Omental fat pad (tissue), 4 donors: ENCODE data around the gene RBMS3. TPM values are rescaled to one million over a fixed set of nuclear protein-coding genes. Genes with fewer than 3 reads are reported as not detected.

Experiments used
- ATAC-seq: fragments of 150-250 bp; one replicate; pipeline ENCODE4 v1.9.1; 2016; ENCODE audit warnings: mild to moderate bottlenecking, moderate library complexity; ENCODE audit not compliant: low FRiP score
- DNase-seq: peaks from one replicate; pipeline ENCODE4 v3.0.0-alpha.2; 2019; ENCODE audit warnings: low spot score
- CTCF ChIP-seq, 3 donors: fragments of 450-650 bp; IDR thresholded peaks; one replicate each; pipeline ENCODE4 v1.5.1; 2016 to 2017; ENCODE audit warnings: antibody characterized with exemption in 3 of 3, mild to moderate bottlenecking in 3 of 3, moderate library complexity in 2 of 3
- total RNA-seq, 4 donors: library from RNA; depleted of rRNA; stranded (reverse); fragments of >200 nt; gene quantifications; one replicate each; pipeline ENCODE4 v1.1.0, GENCODE V29; 2016

The RBMS3 gene
- total RNA-seq, 4 donors from 2014 or later, result 61.5 to 185 (median 120) TPM

- ATAC-seq (no peak), DNase-seq (no peak)
- no peak for TF ChIP-seq CTCF (IDR thresholded peaks at IDR 0.05)
Observed at GRCh38 chr3:29932696-29933325, 651.9 kb downstream of the RBMS3 start.

GRCh38 chr3:29933802-29934490 lies 653.1 kb downstream of the RBMS3 start:
- no peak for ATAC-seq
- TF ChIP-seq CTCF (IDR thresholded peaks at IDR 0.05), result no peak
- DNase-seq, result no peak

- DNase-seq (no peak), ATAC-seq (no peak)
- TF ChIP-seq CTCF (IDR thresholded peaks at IDR 0.05), result no peak
Observed at GRCh38 chr3:29934751-29935150, 653.9 kb downstream of the RBMS3 start.

- TF ChIP-seq CTCF (IDR thresholded peaks at IDR 0.05), result no peak
- DNase-seq, result no peak
- ATAC-seq, result no peak
Observed at GRCh38 chr3:29936054-29936453, 655.2 kb downstream of the RBMS3 start.

- DNase-seq, result no peak
- no peak for TF ChIP-seq CTCF (IDR thresholded peaks at IDR 0.05)
- no peak for ATAC-seq
Observed at GRCh38 chr3:29936766-29937165, 655.9 kb downstream of the RBMS3 start.

GRCh38 chr3:29937185-29937584 lies 656.3 kb downstream of the RBMS3 start:
- no peak for TF ChIP-seq CTCF (IDR thresholded peaks at IDR 0.05)
- DNase-seq (no peak), ATAC-seq (no peak)

- no peak for TF ChIP-seq CTCF (IDR thresholded peaks at IDR 0.05)
- DNase-seq (no peak), ATAC-seq (no peak)
Observed at GRCh38 chr3:29940759-29941323, 660.0 kb downstream of the RBMS3 start.
